ENCODE measurements around the gene PON2.
"Not testable (repeated sequence)": the region's sequence is repeated elsewhere in the genome, so short reads cannot be mapped to it uniquely, and the experiment has no call there.

The PON2 gene

DNA sequence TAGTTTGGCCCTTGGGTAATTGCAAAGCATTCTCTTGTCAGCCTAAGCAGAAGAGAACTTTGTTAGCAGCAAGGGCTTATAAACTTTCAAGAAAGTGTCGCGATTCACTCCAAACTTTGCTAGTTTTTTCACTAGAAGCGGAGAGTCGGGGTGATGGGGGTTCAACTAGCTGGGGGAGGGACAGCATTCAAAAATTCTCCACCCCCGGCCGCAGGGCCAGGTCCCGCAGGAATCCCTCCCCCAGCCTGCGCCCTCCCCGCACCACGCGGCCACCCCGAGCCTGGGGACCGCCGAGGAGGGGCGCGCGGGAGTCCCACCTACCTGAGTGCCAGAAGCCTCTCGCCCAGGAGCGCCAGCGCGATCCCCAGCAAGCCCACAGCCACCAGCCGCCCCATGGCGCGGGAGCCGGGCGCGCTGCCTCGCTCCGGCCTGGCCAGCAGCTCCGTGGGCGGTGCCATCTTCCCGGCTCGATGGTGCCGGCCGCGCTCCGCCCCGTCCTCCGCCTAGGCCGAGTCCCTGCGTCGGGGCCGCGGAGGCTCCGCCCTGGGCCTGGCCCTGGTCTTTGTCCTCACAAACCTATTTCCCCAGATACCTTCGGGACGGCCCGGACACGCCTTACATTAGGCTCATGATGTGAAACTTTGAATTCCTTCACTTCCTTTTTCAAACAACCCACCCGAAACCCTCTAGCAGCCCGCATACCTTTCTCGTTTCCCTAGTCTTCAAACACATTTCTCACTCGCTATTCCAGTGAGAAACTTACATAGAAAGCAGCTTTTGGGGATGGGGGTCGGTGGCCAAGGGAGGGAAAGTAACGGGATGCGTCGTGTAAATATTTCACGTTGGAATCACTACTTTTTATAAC lies at the start of gene PON2:
TSS of gene PON2 (minus strand) at position 472 of the 865 bp plus-strand sequence. CDS start at position 395, 77 bp downstream.
- FAIRE-seq, result peak; percentile 84
- peak; percentile 56 for DNase-seq (ENCODE audit: insufficient read length, low spot score)

DNA sequence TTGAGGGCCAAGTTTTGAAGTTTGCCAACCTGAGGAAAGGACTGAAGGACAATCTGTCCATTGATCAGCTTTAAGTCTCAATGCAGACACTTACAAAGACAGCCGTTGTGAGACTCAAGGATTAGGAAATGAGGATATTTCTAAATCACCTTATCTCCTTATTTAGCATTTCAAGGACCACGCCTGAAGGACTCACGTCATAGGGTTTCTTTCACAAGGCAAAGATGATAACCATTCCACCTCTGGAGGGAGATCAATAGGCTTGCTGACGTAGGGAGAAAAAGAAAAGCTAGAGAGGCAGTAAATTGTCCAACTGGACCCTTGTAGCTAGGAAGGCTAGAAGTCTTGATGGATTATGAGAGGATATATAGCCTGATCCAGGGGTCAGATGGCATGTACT lies 47.6 kb upstream of the PON2 start:
- DNase-seq (ENCODE audit: insufficient read length, low spot score) (no peak), FAIRE-seq (no peak)

DNA sequence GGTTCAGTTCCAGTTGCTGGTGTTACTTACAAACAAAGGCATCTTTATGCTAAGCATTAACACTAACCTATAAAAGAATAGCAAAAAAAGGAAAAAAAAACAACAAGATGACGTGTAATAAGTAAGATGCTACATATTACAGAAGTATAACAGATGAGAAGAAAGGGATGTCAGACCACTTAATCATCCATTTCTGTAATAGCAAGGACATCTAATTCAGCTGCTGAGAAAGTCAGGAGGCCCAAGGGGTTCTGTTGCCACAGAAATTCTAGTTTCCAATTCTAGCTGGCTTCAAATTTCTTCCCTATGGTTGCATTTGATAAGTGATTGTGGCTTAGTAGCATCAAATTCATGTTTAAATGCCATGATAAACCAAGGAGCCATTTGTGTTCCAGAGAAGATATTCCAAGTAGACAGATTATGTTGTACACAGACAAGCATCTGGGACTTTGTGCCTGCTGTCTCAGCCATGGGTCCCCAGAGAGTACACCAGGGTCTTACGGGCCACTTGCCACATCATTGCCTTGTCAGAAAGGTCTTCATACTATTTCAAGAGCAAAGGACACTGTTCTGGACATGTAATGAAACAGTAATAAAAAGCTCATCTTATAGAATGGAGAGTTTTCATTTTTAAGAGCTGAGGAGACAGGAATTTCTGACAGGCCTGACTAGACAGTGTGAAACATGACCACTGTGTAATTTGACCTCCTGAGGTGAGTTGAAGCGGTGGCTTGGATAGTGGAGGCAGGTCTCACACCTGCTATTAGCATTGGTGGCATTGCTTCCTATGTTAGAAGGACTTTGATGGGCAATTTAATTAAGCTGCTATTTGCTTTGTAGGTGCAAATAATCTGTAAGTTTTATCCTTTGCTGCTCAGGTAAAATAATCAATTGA lies 46.7 kb upstream of the PON2 start:
- DNase-seq (ENCODE audit: insufficient read length, low spot score) (no peak), FAIRE-seq (no peak)

DNA sequence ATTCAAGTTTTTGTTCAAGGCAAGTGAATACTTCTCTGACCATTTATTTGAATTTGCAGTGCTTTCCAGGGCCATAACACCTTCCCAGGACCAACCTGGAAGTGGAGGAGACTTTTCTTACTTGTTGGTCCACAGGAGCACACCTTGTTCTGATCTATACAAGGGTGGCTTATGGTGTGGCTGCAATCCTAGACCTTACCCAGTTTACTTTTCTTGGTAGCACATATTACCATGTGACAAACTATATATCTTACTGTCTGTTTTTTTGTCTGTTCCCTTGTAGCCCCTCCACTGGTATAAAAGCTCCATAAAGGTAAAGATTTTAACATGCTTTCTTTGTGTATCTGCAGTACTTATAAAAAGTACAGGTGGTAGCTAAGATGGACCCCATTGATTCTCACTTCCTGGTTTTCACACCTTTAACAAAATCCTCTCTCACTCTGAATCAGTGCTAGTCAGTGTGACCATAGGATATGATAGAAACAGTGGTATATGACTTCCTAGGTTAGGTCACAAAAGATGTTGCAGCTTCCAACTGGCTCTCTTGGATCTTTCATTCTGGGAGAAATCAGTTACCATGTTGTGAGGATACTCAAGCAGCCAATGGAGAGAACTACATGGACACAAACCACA lies 45.3 kb upstream of the PON2 start:
- no peak for DNase-seq (ENCODE audit: insufficient read length, low spot score)
- FAIRE-seq, result peak; percentile 59

DNA sequence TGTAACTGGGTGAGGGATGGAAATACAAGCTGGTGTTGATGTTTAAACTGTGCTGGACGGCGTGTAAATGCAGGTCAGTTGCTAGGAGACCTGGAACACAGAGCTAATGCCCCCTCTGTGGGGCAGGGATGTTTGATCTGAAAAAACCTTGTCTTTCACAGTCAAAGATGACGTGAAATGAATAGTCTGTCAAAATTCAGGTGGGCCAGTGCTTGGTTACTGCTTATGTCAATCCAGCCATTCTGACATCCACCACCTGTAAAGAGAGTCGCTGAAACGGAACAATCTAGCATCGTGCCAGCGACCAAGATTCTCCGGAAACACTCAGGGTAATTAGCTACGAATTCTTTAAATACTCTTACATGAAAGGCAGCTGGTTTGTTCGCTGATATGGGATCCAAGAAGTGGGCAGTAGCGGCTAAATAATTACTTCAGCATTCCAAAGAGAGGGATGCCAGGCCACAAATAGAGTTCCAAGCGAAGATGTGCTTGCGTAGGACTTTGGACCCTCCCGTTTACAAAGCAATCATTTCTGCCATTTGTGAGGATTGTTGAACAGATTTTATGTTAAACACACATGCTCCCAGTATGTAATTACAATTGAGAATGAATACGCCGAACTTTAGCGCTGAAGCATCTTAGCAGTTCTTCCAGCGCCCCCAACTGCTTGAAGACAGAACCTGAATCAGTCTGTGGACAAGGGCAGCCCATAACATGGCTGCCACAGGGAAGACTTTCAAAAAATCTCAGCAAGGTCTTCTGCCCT lies 43.6 kb upstream of the PON2 start:
- no peak for FAIRE-seq
- DNase-seq (ENCODE audit: insufficient read length, low spot score), result no peak

DNA sequence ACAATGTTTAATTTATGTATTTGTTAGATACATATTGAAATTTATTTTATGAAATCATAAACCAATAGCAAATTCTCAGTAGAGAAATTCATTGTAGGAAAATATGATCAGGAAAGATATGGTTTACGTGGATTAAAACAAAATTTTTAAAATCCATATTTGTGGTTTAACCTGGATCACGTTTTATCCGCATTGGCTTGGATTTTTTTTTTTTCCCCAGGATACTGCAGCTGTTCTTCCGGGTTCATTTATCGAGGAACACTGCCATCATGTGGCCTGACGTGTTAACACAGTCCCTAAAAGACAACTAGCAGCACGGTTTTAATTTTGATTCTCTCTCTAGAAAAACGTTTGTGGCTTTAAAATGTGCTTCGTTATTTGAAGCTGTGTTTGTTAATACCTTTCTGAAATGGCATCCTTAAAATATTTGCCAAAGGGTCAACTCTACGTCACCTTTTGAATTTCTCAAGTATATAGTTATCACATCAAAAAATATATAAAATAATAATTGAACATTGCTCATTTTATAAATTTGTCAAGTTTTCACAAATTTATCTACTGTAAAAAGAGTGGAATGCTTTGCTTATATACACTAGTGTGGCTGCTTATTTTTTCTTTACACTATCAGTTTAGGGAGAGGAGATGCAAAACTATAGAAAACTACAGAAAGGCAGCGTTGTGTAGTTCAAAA lies 42.2 kb upstream of the PON2 start:
- FAIRE-seq, result peak; percentile 88
- DNase-seq (ENCODE audit: insufficient read length, low spot score), result peak; percentile 9

DNA sequence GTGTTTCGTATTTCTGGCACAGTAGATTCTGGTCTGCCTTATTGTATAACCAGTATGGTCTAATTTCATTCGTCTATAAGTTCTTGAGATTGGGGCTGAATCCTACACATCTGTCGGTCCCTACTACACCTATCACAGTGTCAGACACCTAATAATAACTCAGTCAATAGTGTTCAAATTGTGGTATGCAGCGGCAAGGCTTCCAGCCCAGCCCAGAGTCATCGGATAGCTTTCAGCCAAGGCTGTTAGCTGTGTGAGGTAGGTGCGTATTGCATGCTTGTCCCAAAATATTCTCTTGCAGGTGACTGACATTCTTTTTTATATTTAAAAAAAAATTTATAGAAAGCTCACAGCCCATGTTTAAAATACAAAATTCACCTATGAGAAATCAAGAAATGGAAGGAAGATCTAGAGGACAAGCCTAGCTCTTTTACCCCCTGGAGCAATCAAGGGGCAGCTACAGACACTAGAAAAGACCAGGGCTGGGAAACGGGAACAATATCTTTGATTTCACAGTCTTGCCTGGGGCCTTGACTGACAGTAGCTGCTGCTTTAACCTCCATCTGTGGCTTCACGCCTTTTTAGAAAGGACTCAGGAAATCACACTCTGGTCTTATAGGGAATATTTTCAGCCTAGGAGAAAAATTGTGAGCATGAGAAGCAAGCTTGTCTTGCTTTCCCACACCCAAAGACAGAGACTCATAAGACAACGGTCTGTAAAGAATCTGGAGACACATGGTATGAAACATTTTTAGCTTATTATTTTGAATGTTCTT lies 41.4 kb upstream of the PON2 start:
- FAIRE-seq, result no peak
- DNase-seq (ENCODE audit: insufficient read length, low spot score), result no peak

DNA sequence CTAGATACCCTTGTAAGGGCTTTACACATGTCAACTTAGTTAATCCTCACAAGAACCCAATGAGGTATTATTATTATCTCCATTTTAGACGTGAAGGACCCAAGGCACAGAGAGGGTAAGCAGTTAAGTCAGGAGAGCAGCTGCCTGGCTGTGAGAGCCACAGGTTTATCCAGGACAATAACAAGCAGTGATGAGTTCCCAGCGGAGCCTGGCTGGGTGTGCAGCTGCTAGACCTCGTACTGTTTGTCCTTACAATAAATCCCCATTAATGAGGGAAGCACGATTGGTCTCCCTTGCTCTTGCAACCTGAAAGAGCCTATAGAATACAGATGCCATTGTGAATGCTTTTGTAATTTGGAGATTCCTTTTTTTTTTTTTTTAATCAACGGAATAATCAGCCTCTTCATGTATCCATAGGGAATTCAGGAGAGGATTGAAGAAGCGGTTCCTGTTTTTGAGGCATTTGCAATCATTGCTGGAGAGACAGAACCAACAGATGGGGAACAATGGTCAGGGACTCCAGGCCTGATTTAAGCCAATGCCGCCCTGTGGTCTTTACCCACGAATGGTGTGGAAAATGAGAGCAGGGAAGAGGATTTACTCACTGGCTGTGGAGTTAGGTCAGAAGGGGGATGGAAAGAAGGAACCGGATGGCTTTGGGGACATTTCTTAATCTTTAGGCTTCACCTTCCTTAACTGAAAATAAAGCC lies 38.6 kb upstream of the PON2 start:
- FAIRE-seq (no peak), DNase-seq (ENCODE audit: insufficient read length, low spot score) (no peak)

DNA sequence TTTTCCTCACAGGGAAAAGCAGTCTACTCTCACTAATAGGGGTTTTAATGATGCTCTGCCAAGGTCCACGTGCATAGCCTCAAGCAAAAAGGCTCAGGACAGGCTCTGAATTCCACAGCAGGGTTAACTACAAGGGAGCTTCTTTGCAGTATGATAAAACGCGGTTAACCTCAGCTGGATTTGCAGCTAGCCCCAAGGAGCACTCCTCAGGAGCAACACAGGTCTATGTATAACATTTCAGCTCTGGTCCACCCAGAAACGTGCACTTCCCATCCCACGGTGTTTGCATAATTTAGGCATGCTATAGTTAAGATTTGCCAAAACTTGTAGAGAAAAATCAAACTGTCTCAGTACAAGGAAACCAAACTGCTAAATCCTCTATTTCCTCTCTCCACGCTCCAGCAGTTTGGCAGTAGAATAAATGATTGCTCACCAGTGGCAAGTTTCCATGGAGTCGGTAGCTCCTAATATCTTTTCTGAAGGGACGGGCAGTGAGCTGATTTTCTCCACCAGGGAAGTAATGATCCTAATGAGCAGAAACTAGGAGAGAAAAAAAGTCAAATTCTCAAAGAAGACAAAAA lies 37.8 kb upstream of the PON2 start:
- DNase-seq (ENCODE audit: insufficient read length, low spot score) (no peak), FAIRE-seq (no peak)

DNA sequence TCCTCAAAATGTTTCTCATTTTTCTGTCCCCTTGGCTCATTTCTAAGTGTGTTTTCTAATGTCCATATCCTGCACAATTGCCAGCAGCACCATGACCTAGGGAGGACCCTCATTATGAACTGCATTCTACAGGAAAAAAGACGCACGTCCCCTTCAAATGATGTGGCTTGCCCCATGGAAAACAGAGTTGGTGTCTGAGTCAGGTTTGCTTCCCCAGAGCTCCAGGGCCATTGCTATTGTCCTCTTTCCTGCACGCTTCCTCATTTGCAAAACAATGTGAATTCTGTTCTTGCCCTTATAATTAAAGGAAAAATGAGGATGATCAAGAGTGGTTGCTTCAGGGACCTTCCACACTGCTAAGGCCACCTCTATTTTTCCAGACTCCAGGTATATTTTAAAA lies 36.2 kb upstream of the PON2 start:
- FAIRE-seq, result no peak
- no peak for DNase-seq (ENCODE audit: insufficient read length, low spot score)

DNA sequence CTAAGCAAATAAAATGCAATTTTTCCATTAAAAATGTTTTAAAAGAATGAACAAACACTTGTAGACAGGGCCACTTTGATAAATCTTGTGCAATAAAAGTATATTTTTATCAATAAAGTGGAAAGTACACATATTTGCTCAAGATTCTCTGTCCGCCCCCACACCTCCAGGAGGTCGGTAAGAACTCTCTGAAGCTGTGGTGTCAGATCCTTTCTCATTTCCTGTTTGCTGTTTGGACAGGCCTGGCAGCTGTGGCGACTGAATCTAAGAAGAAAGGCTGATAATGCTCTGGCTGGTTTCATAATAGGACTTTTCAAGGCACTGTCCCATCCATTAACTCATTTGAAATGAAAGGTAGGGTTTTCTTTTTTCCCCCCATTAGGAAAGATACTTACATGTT lies 35.6 kb upstream of the PON2 start:
- FAIRE-seq, result peak; percentile 55
- DNase-seq (ENCODE audit: insufficient read length, low spot score), result peak; percentile 18

DNA sequence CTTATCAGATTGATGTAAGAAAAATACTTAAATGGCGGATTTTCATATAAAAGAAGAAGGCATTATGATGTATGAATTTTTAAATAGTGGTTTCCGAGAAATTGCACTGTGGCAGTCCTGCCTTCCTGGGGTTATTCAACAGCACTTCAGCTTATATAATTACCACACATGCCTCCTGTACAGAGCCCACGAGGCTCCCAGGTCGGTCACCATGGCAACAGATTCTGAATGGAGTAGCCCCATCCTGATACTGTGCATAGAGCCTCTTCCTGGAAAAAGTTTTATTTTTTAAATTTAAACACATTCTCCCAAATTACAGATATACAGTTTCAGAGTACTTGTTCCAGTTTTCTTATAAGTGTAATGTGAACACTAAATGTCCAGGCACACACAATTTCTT lies 35.0 kb upstream of the PON2 start:
- FAIRE-seq, result no peak

DNA sequence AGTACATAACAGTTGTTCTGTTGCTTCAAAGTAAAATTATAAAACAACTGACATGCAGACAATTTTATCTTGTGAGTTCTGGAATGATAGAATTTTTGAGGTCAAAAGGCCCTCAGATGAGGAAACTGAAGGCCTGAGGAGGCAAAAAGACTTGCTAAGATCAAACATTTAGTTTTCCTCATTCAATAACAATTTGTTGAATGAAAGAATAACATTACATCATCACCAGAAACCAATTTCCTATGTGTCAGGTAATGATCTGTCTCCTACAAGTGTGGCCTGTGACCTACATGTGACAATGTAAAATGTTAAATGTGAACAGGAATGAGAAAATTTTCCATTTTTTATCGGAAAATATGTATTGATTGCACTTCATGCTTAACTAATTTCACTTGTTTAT lies 34.4 kb upstream of the PON2 start:
- FAIRE-seq, result no peak
- no peak for DNase-seq (ENCODE audit: insufficient read length, low spot score)

More for the DNA sequence above, 35.0 kb upstream of the PON2 start:
- no peak for DNase-seq (ENCODE audit: insufficient read length, low spot score)

DNA sequence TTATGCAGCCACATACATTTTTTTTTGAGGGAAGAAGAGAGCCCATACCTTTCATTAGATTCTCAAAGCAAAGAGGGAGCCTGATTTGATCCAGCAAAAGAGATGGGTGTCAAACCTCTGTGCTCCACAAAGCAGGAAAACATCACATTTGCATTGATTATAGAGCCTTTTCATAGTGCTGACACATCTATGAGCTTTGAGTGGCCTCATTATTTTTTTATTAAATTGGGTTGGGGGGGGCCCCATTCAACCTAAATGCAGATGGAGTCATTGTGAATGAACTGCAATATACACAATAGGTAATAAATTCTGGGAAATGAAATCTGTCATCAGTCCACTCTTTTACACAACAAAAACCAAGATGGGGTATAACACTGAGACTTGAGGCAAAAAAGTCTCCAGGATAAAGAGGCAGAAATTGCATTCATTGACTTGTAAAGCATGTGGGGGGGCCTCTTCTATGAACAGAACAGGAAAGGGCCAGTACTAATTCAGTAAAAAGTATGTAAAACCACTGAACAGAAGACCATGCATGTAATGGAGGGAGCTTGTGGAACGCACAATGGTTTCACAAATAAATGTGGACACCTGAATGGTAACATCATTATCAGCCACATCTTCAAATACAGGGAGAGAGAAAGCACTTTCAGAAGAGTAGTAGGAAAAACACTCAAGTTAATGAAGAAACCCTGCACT lies 33.2 kb upstream of the PON2 start:
- DNase-seq (ENCODE audit: insufficient read length, low spot score) (no peak), FAIRE-seq (no peak)

DNA sequence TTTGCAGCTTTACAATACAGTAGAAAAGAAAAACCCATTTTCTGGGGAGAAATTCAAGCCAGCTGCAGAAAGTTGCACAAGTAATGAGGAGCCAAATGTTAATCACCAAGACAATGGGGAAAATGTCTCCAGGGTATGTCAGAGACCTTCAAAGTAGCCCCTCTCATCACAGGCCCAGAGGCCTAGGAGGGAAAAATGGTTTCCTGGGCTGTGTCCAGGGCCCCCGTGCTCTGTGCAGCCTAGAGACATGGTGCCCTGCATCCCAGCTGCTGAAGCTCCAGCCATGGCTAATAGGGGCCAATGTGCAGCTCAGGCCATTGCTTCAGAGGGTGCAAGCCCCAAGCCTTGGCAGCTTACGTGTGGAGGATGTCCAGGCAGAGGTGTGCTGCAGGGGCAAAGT lies 25.8 kb upstream of the PON2 start:
- not testable (repeated sequence) for FAIRE-seq; DNase-seq (ENCODE audit: insufficient read length, low spot score)

DNA sequence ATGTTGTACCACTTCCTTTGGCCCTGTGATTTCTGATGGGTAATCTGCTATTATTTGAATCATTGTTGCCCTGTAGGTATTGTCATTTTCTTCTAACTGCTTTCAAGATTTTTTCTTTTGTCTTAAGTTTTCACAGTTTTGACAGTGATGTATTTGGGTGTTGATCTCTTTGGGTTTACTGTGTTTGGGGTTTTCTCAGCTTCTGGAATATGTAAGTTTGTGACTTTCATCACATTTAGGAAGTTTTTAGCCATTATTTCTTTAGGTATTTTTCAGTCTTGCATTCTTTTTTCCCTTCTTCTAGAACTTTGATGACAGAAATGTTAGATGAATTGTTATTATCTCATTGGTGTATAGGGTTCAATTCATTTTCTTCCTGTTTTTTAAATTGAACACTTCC lies 23.1 kb upstream of the PON2 start:
- FAIRE-seq, result no peak
- no peak for DNase-seq (ENCODE audit: insufficient read length, low spot score)

DNA sequence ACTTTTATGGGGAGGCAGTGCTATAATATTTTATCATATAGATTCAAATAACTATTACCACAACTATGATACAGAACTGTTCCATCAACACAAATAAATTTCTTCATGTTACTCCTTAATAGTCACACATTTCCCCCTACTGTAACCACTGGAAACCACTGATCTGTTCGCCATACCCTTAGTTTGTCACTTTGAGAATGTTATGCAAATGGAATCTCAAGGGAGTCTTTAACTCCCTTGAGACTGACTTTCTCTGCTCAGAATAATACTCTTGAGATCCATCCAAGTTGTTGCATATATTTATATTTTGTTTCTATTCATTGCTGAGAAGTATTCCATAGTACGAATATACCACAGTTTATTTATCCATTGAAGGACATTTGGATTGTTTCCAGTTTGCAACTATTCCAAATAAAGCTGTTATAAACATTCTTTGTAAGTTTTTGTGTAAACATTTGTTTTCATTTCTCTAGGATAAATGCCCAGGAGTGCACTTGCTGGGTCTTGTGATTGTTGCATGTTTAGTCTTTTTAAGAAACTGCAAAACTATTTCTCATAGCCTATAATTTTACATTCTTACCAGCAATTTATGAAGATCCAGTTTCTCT lies 19.7 kb upstream of the PON2 start:
- no peak for DNase-seq (ENCODE audit: insufficient read length, low spot score)
- FAIRE-seq, result no peak

All from GM19239 (cell line).